GM20000 (cell line): ENCODE results near the gene SEPTIN3.
A peak's percentile ranks its signal among the peaks of the same experiment; 100 is the strongest.
"Not testable (repeated sequence)": the region's sequence is repeated elsewhere in the genome, so short reads cannot be mapped to it uniquely, and the experiment has no call there.

Experiments used
- DNase-seq: peaks from one replicate; pipeline ENCODE4 v3.0.0; 2012; ENCODE audit warnings: low spot score
- TF ChIP-seq, protein P1 (sequence below): IDR thresholded peaks from 2 replicates; pipeline ENCODE4 v1.5.1; 2012; ENCODE audit warnings: mild to moderate bottlenecking, control low read depth; ENCODE audit errors: extremely low read depth, missing control alignments

SEPTIN3 gene

GRCh38 chr22:41943661-41944209, 25.5 kb upstream of the SEPTIN3 start:
- TF ChIP-seq, protein P1, sequence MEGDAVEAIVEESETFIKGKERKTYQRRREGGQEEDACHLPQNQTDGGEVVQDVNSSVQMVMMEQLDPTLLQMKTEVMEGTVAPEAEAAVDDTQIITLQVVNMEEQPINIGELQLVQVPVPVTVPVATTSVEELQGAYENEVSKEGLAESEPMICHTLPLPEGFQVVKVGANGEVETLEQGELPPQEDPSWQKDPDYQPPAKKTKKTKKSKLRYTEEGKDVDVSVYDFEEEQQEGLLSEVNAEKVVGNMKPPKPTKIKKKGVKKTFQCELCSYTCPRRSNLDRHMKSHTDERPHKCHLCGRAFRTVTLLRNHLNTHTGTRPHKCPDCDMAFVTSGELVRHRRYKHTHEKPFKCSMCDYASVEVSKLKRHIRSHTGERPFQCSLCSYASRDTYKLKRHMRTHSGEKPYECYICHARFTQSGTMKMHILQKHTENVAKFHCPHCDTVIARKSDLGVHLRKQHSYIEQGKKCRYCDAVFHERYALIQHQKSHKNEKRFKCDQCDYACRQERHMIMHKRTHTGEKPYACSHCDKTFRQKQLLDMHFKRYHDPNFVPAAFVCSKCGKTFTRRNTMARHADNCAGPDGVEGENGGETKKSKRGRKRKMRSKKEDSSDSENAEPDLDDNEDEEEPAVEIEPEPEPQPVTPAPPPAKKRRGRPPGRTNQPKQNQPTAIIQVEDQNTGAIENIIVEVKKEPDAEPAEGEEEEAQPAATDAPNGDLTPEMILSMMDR = no peak
- no peak for DNase-seq

DNA sequence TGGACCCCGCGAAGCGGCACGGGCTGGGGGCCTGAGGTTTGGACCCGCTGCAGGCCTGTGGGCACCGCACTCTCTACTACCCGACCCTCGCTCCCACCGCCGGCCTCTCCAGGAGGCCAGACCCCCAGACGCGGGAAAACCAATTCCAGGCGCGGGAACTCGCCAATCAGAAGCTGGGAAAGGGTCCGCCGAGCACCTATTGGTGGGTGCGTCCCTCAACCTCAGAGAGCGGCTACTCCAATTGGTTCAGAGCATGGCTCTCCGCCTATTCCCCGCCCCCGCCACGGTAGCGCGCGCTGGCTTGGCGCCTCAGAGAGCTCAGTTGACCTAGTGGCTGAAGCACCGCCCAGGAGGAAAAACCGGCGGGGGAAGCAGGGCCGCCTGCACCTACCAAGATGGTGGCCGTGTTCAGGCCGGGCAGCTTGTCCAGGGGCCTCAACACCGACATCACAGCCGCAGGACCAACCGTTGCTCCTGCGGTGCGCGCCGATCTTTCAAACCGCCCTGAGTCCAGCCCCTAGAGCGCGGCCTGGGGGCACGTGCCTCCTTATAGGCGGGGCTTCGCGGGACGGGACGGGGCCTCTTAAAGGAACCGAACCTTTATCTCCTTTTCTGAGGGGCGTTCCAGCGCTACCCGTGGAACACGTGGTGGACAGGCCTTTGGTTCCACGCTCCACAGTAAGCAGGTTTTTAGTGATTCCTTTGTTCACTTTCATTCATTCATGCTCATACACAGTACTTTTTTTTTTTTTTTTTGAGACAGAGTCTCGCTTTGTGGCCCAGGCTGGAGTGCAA, 22.4 kb upstream of the SEPTIN3 start, which contains the start of gene CENPM:
Gene CENPM (minus strand): TSS at position 524 of the 795 bp plus-strand sequence. CDS start 76 bp downstream, at position 448.
- peak; percentile 83 for DNase-seq

GRCh38 chr22:41947424-41948080, 21.7 kb upstream of the SEPTIN3 start:
- TF ChIP-seq, protein P1 = no peak
- DNase-seq = no peak

More for the DNA sequence above, 22.4 kb upstream of the SEPTIN3 start, which contains the start of gene CENPM:
- TF ChIP-seq, protein P1 = no peak

- TF ChIP-seq, protein P1 = no peak
- no peak for DNase-seq
Observed at GRCh38 chr22:41948142-41948541, 21.1 kb upstream of the SEPTIN3 start.

- DNase-seq = not testable (repeated sequence)
Observed at GRCh38 chr22:41948928-41949296, 20.3 kb upstream of the SEPTIN3 start.

DNA sequence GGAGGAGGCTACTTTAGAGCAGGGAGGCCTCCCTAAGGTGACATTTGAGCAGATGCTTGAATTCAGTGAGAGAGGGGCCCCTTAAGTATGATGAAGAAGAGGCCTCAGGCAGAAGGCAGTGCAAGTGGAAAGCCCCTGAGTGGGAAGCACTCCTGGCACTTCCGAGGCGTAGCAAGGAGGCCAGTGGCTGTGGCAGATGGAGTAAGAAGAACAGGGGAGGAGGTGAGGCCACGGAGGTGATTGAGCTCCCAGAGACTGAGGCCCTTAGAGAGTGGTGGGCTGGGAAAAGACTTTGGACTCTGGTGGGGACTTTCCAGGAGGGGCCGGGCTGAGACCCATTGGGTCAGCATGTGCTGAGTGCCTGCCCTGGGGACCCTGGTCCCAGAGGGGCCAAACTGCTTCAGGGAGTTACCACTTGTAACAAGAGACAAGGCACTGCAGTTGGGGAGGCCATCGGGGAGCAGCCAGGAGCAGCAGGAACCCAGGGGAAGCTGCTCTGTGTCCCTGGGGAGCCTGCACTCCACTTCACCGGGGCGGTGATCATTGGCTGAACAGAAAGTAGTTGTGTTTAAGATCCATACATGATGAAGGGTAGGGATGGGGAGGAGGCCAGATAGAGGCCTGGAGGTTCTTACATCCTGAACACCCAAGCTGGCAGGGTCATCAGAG, 19.8 kb upstream of the SEPTIN3 start:
- TF ChIP-seq, protein P1 = no peak
- no peak for DNase-seq

- no peak for DNase-seq
- TF ChIP-seq, protein P1 = no peak
Observed at GRCh38 chr22:41951898-41952474, 17.3 kb upstream of the SEPTIN3 start, which contains the start of gene SMIM45. TSS of gene SMIM45 (plus strand) at chr22:41952150.
